Keratinocyte (primary cell): ENCODE measurements around the gene CHID1. TPM values are rescaled to one million over a fixed set of nuclear protein-coding genes. Genes with fewer than 3 reads are reported as not detected.

ENCODE experiments used
- DNase-seq: peaks from one replicate; pipeline ENCODE4 v3.0.0-alpha.2; 2011; ENCODE audit warnings: low read depth, missing footprints, low spot score
- FAIRE-seq: peaks from 2 replicates; lab custom pipeline; 2011; peaks lifted over from hg19 to GRCh38; lab: Jason Lieb, UNC
- H2AFZ ChIP-seq: 2 replicates; pipeline ENCODE4 v1.6.0; 2012; ENCODE audit warnings: low read length, control low read depth, inconsistent platforms; ENCODE audit not compliant: control insufficient read depth
- H3K27ac ChIP-seq: 2 replicates; pipeline ENCODE4 v1.5.1; 2011; ENCODE audit warnings: low read length; ENCODE audit not compliant: control insufficient read depth, insufficient read depth
- H3K27me3 ChIP-seq: 3 replicates; pipeline ENCODE4 v1.6.0; 2011; ENCODE audit warnings: low read length; ENCODE audit not compliant: control insufficient read depth, insufficient read depth; ENCODE audit errors: extremely low read depth
- H3K36me3 ChIP-seq, 2 experiments: 2 replicates in 1 of 2; 3 replicates in 1 of 2; pipeline ENCODE4 v1.5.1; 2011; ENCODE audit warnings: low read length in 2 of 2, mild to moderate bottlenecking in 1 of 2; ENCODE audit not compliant: control insufficient read depth in 2 of 2, insufficient read depth in 2 of 2; ENCODE audit errors: extremely low read depth in 1 of 2
- H3K4me1 ChIP-seq: 3 replicates; pipeline ENCODE4 v1.5.1; 2011; ENCODE audit warnings: low read length; ENCODE audit not compliant: control insufficient read depth, insufficient read depth; ENCODE audit errors: extremely low read depth
- H3K4me2 ChIP-seq: 3 replicates; pipeline ENCODE4 v1.6.0; 2011; ENCODE audit warnings: low read depth, low read length; ENCODE audit not compliant: control insufficient read depth, insufficient read depth; ENCODE audit errors: extremely low read depth
- H3K4me3 ChIP-seq, 3 experiments: fragments of 200-600 bp in 1 of 3; sonication (generic) in 1 of 3; 2 replicates in 2 of 3; 3 replicates in 1 of 3; pipeline ENCODE4 v1.5.1; 2011 to 2016; ENCODE audit warnings: low read length in 3 of 3, mild to moderate bottlenecking in 3 of 3, control low read depth in 2 of 3, inconsistent platforms in 1 of 3, low read depth in 1 of 3, mixed read lengths in 1 of 3, mixed run types in 1 of 3, moderate library complexity in 1 of 3; ENCODE audit not compliant: control insufficient read depth in 2 of 3, insufficient read depth in 2 of 3; ENCODE audit errors: extremely low read depth in 1 of 3
- H3K79me2 ChIP-seq: 2 replicates; pipeline ENCODE4 v1.6.0; 2012; ENCODE audit warnings: low read length; ENCODE audit not compliant: control insufficient read depth, insufficient read depth
- H3K9ac ChIP-seq: 3 replicates; pipeline ENCODE4 v1.6.0; 2011; ENCODE audit warnings: low read length; ENCODE audit not compliant: control insufficient read depth, insufficient read depth; ENCODE audit errors: extremely low read depth
- H3K9me1 ChIP-seq: 3 replicates; pipeline ENCODE4 v1.6.0; 2011; ENCODE audit warnings: low read length; ENCODE audit not compliant: control insufficient read depth, insufficient read depth; ENCODE audit errors: extremely low read depth
- H3K9me3 ChIP-seq: 2 replicates; pipeline ENCODE4 v1.5.1; 2012; ENCODE audit warnings: low read depth, low read length; ENCODE audit not compliant: control insufficient read depth
- H4K20me1 ChIP-seq: 3 replicates; pipeline ENCODE4 v1.6.0; 2011; ENCODE audit warnings: low read length; ENCODE audit not compliant: control insufficient read depth, insufficient read depth; ENCODE audit errors: extremely low read depth
- CTCF ChIP-seq, 3 experiments: IDR thresholded peaks in 1 of 3; conservative IDR thresholded peaks in 1 of 3; optimal IDR thresholded peaks in 1 of 3; 2 replicates in 2 of 3; 3 replicates in 1 of 3; pipeline versions ENCODE3 to v1.5.1; 2011; ENCODE audit warnings: low read length in 3 of 3, mild to moderate bottlenecking in 3 of 3, moderate library complexity in 2 of 3, control low read depth in 1 of 3, inconsistent platforms in 1 of 3; ENCODE audit not compliant: insufficient read depth in 2 of 3; ENCODE audit errors: extremely low read depth in 1 of 3
- EZH2 ChIP-seq: IDR thresholded peaks from one replicate; pipeline ENCODE4 v1.6.1; 2012; ENCODE audit warnings: inconsistent platforms, mild to moderate bottlenecking, low read length, moderate library complexity
- dilution Hi-C: fragments of 300-500 bp; cut with MboI; formaldehyde crosslinking; loops from one replicate; pipeline ENCODE4 v1.7.0; 2020; ENCODE audit warnings: low sequenced_read_pairs; ENCODE audit not compliant: extremely low pct_ligation_motif_present
- polyA plus RNA-seq, 5 experiments: library from polyadenylated mRNA; depleted of rRNA in 3 of 5; stranded (reverse) in 3 of 5; stranded (forward) in 1 of 5; unstranded in 1 of 5; fragments of >200 nt; gene quantifications; 1 replicate in 1 of 5; 2 replicates in 3 of 5; 3 replicates in 1 of 5; pipeline versions ENCODE4 v1.2.1 to v1.2.3, GENCODE V29; 2011 to 2012; ENCODE audit warnings: missing spikeins in 2 of 5, low read depth in 1 of 5, low replicate concordance in 1 of 5

CHID1 gene
- polyA plus RNA-seq, 1 donor (not counting 4 experiments of a cell fraction or from before 2014, with no cell fraction given) = 23.0 TPM

- Histone ChIP-seq H3K9me3 (no peaks in the 10 kb centered on the region), H3K79me2 (peaks cover 35% of the 10 kb centered on the region), H2AFZ (no peak overlapping the region), H3K36me3 (peaks cover 3 to 7% of the 10 kb centered on the region in 2 experiments), H3K27me3 (no peaks in the 10 kb centered on the region), H3K4me1 (peaks cover under 1% of the 10 kb centered on the region), H3K4me3 (no peak overlapping the region), H3K4me2 (no peak overlapping the region), H4K20me1 (peaks cover 1% of the 10 kb centered on the region), H3K9ac (no peak overlapping the region), H3K9me1 (peaks cover under 1% of the 10 kb centered on the region), H3K27ac (no peak overlapping the region)
- dilution Hi-C loops = no loop called here
- DNase-seq (no peak), FAIRE-seq (no peak)
- TF ChIP-seq EZH2 = no peak
- no peak for TF ChIP-seq CTCF (optimal IDR thresholded peaks at IDR 0.05 in 1 of 3, IDR thresholded peaks at IDR 0.05 in 1 of 3, conservative IDR thresholded peaks at IDR 0.05 in 1 of 3; ENCODE audit: extremely low read depth in 1 of 3, insufficient read depth in 2 of 3, low read length in 3 of 3)
Measured at GRCh38 chr11:947744-948143, 37.1 kb upstream of the CHID1 start.

- no peak overlapping the region for H3K9ac ChIP-seq
- no peak overlapping the region for H3K4me2 ChIP-seq
- no peaks in the 10 kb centered on the region for H4K20me1 ChIP-seq
- peaks cover 3 to 7% of the 10 kb centered on the region in 2 experiments for H3K36me3 ChIP-seq
- dilution Hi-C loops = no loop called here
- no peaks in the 10 kb centered on the region for H3K27me3 ChIP-seq
- FAIRE-seq = no peak
- peaks cover 45% of the 10 kb centered on the region for H3K79me2 ChIP-seq
- no peak for DNase-seq
- H3K4me3 ChIP-seq = no peak overlapping the region
- peaks cover 8% of the 10 kb centered on the region for H3K4me1 ChIP-seq
- H3K27ac ChIP-seq = no peak overlapping the region
- peaks cover 2% of the 10 kb centered on the region for H3K9me1 ChIP-seq
- H3K9me3 ChIP-seq = no peaks in the 10 kb centered on the region
- TF ChIP-seq CTCF (optimal IDR thresholded peaks at IDR 0.05 in 1 of 3, IDR thresholded peaks at IDR 0.05 in 1 of 3, conservative IDR thresholded peaks at IDR 0.05 in 1 of 3; ENCODE audit: extremely low read depth in 1 of 3, insufficient read depth in 2 of 3, low read length in 3 of 3) = no peak
- no peak for TF ChIP-seq EZH2
- no peak overlapping the region for H2AFZ ChIP-seq
Measured at GRCh38 chr11:945986-946385, 35.4 kb upstream of the CHID1 start.
